IMR-90 (cell line): Measurements from ENCODE around the gene TCF7L1.

Experiments used
- MAZ ChIP-seq: IDR thresholded peaks from 2 replicates; pipeline ENCODE4 v1.6.1; 2012; ENCODE audit warnings: low read depth, mild to moderate bottlenecking, low read length, improper control_type of control experiment, moderate library complexity, borderline replicate concordance
- TF ChIP-seq, protein P1 (sequence below): conservative IDR thresholded peaks from 2 replicates; pipeline ENCODE4 v1.5.1; 2012; ENCODE audit warnings: mild to moderate bottlenecking, low read depth, low read length, improper control_type of control experiment

DNA sequence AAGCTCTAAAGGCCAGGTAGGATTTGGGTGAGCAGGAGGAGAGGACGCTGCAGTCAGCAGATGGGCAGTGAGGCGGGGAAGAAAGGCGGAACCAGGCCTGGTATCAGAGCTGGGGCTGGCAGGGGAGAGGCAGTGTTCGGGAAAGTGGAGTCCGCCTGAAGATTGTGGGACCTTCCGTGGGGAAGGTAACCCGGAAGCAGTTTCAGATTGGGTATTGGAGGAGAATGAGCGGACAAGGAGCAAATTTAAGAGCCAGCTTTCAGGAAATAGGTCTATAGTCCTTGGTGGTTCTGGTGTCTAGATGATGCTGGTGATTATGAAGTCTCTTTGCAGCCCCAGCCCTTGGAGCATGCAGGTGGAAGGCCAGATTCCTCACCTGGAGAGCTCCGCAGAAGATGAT is 51.0 kb downstream of the TCF7L1 start:
- TF ChIP-seq, protein P1, sequence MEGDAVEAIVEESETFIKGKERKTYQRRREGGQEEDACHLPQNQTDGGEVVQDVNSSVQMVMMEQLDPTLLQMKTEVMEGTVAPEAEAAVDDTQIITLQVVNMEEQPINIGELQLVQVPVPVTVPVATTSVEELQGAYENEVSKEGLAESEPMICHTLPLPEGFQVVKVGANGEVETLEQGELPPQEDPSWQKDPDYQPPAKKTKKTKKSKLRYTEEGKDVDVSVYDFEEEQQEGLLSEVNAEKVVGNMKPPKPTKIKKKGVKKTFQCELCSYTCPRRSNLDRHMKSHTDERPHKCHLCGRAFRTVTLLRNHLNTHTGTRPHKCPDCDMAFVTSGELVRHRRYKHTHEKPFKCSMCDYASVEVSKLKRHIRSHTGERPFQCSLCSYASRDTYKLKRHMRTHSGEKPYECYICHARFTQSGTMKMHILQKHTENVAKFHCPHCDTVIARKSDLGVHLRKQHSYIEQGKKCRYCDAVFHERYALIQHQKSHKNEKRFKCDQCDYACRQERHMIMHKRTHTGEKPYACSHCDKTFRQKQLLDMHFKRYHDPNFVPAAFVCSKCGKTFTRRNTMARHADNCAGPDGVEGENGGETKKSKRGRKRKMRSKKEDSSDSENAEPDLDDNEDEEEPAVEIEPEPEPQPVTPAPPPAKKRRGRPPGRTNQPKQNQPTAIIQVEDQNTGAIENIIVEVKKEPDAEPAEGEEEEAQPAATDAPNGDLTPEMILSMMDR, result no peak
- no peak for TF ChIP-seq MAZ
